SK-N-SH (cell line): ENCODE data around the gene FAM170A. TPM values are rescaled to one million over a fixed set of nuclear protein-coding genes. Genes with fewer than 3 reads are reported as not detected.

Experiments
- CTCF ChIA-PET: fragments of 300-600, 350-600 bp; formaldehyde crosslinking; extraction: SDS; loops from one replicate; lab custom pipeline; 2021; lab: Yijun Ruan, JAX
- POLR2A ChIA-PET: fragments of 350-600 bp; sonication (Branson Sonifier 250); formaldehyde crosslinking; extraction: SDS; loops from one replicate; lab custom pipeline; 2020; ENCODE audit warnings: antibody characterized with exemption, inconsistent platforms; lab: Yijun Ruan, JAX
- DNase-seq: peaks from one replicate; pipeline ENCODE4 v3.0.0; 2012
- H2AFZ ChIP-seq: fragments of 200-600 bp; sonication (generic); 2 replicates; pipeline ENCODE4 v1.8.1; 2016; ENCODE audit warnings: antibody characterized with exemption, mild to moderate bottlenecking, low read depth
- H3F3A ChIP-seq: fragments of 200-600 bp; sonication (generic); replicated peaks from 2 replicates; pipeline ENCODE3; 2016; ENCODE audit warnings: antibody characterized with exemption, mild to moderate bottlenecking; ENCODE audit not compliant: insufficient read depth
- H3K27ac ChIP-seq, 2 experiments: fragments of 200-500 bp in 1 of 2; fragments of 200-600 bp in 1 of 2; sonication (Bioruptor generic) in 1 of 2; sonication (generic), shearing (Covaris generic) in 1 of 2; 2 replicates each; pipeline versions ENCODE4 v1.5.1 to v1.6.1; 2014 to 2016; ENCODE audit warnings: low read depth in 2 of 2, inconsistent platforms in 1 of 2, low read length in 1 of 2, mild to moderate bottlenecking in 1 of 2, mixed read lengths in 1 of 2
- H3K27me3 ChIP-seq: fragments of 200-600 bp; sonication (generic), shearing (Covaris generic); 2 replicates; pipeline ENCODE4 v1.6.1; 2016; ENCODE audit warnings: mixed run types; ENCODE audit not compliant: insufficient read depth
- H3K36me3 ChIP-seq, 2 experiments: fragments of 200-500 bp in 1 of 2; fragments of 200-600 bp in 1 of 2; sonication (Bioruptor generic) in 1 of 2; sonication (generic) in 1 of 2; replicated peaks in 1 of 2; 2 replicates each; pipeline versions ENCODE3 to v1.5.1; 2014 to 2016; ENCODE audit warnings: low read length in 1 of 2, mild to moderate bottlenecking in 1 of 2; ENCODE audit not compliant: insufficient read depth in 2 of 2, control insufficient read depth in 1 of 2
- H3K4me1 ChIP-seq, 2 experiments: fragments of 200-500 bp in 1 of 2; fragments of 200-600 bp in 1 of 2; sonication (Bioruptor generic) in 1 of 2; sonication (generic), shearing (Covaris generic) in 1 of 2; 2 replicates each; pipeline versions ENCODE4 v1.5.1 to v1.6.1; 2014 to 2016; ENCODE audit warnings: low read depth in 1 of 2, low read length in 1 of 2, mixed run types in 1 of 2; ENCODE audit not compliant: insufficient read depth in 2 of 2, control insufficient read depth in 1 of 2
- H3K4me2 ChIP-seq: fragments of 200-600 bp; sonication (generic), shearing (Covaris generic); 2 replicates; pipeline ENCODE4 v1.6.1; 2017; ENCODE audit warnings: mixed run types
- H3K4me3 ChIP-seq, 2 experiments: fragments of 200-500 bp in 1 of 2; fragments of 200-600 bp in 1 of 2; sonication (Bioruptor generic) in 1 of 2; sonication (generic), shearing (Covaris generic) in 1 of 2; 2 replicates each; pipeline versions ENCODE4 v1.5.1 to v1.8.1; 2014 to 2016; ENCODE audit warnings: low read depth in 2 of 2, inconsistent platforms in 1 of 2, low read length in 1 of 2, mild to moderate bottlenecking in 1 of 2, mixed read lengths in 1 of 2, moderate library complexity in 1 of 2
- H3K79me2 ChIP-seq: fragments of 200-600 bp; sonication (generic); 2 replicates; pipeline ENCODE4 v1.8.1; 2017; ENCODE audit warnings: mild to moderate bottlenecking; ENCODE audit not compliant: insufficient read depth
- H3K9ac ChIP-seq: fragments of 200-600 bp; sonication (generic); 2 replicates; pipeline ENCODE4 v1.6.1; 2017; ENCODE audit warnings: mixed run types
- H3K9me2 ChIP-seq: fragments of 200-600 bp; sonication (generic); 2 replicates; pipeline ENCODE4 v1.6.1; 2017; ENCODE audit warnings: mixed run types
- H3K9me3 ChIP-seq: fragments of 200-600 bp; sonication (generic); 2 replicates; pipeline ENCODE4 v1.6.1; 2017; ENCODE audit warnings: mixed run types, mild to moderate bottlenecking, moderate library complexity
- H4K20me1 ChIP-seq: fragments of 200-600 bp; sonication (generic); 2 replicates; pipeline ENCODE4 v1.6.1; 2017; ENCODE audit warnings: mild to moderate bottlenecking, mixed run types; ENCODE audit not compliant: insufficient read depth
- ELF1 ChIP-seq: IDR thresholded peaks from 2 replicates; pipeline ENCODE4 v1.4.0; 2012
- FOXJ3 ChIP-seq: sonication (generic); formaldehyde crosslinking; IDR thresholded peaks from 2 replicates; pipeline ENCODE4 v1.5.1; 2020; ENCODE audit warnings: mild to moderate bottlenecking, missing genetic modification reagents
- GABPA ChIP-seq: IDR thresholded peaks from 2 replicates; pipeline ENCODE4 v1.4.0; 2012; ENCODE audit warnings: low read depth, mild to moderate bottlenecking
- MEF2A ChIP-seq: IDR thresholded peaks from 2 replicates; pipeline ENCODE4 v1.4.0; 2012; ENCODE audit warnings: low read depth, borderline replicate concordance
- MXI1 ChIP-seq: IDR thresholded peaks from 2 replicates; pipeline ENCODE4 v1.6.1; 2012; ENCODE audit warnings: mild to moderate bottlenecking, low read depth, low read length, improper control_type of control experiment
- POLR2AphosphoS5 ChIP-seq: IDR thresholded peaks from 2 replicates; pipeline ENCODE4 v1.6.1; 2012; ENCODE audit warnings: low read depth, low read length
- RAD21 ChIP-seq: IDR thresholded peaks from 2 replicates; pipeline ENCODE4 v1.6.1; 2012; ENCODE audit warnings: mild to moderate bottlenecking, low read length
- RXRA ChIP-seq: IDR thresholded peaks from 2 replicates; pipeline ENCODE4 v1.4.0; 2012; ENCODE audit warnings: low read depth, mild to moderate bottlenecking, borderline replicate concordance
- SMC3 ChIP-seq: IDR thresholded peaks from 2 replicates; pipeline ENCODE4 v1.6.1; 2012; ENCODE audit warnings: low read depth, low read length, improper control_type of control experiment
- USF1 ChIP-seq: IDR thresholded peaks from 2 replicates; pipeline ENCODE4 v1.4.0; 2012; ENCODE audit warnings: low read depth, borderline replicate concordance
- WGBS: methylation state at CpG from one replicate; pipeline ENCODE4 v1.1.6; 2017; ENCODE audit warnings: low lambda C conversion rate; 5-methylcytosine and 5-hydroxymethylcytosine counted together
- polyA plus RNA-seq, 3 experiments: library from polyadenylated mRNA; depleted of rRNA; stranded (reverse); fragments of >200 nt; gene quantifications; 2 replicates each; pipeline ENCODE4 v1.2.3, GENCODE V29; 2012
- TF ChIP-seq, protein P1 (sequence below): fragments of 200-600 bp; sonication (generic); IDR thresholded peaks from 2 replicates; pipeline ENCODE4 v1.6.1; 2017; ENCODE audit warnings: antibody characterized with exemption, mild to moderate bottlenecking, moderate library complexity
- TF ChIP-seq, protein P2 (sequence below): IDR thresholded peaks from 2 replicates; pipeline ENCODE4 v1.4.0; 2012; ENCODE audit warnings: low read depth

Gene FAM170A
- polyA plus RNA-seq (2012; rRNA removed) = not detected in 2 replicates
- polyA plus RNA-seq (2012; cell fraction: cytosol; rRNA removed) = not detected in 2 replicates
- polyA plus RNA-seq (2012; cell fraction: nucleus; rRNA removed) = 0.07 TPM in 1 of 2 replicates, not detected in the other

DNA sequence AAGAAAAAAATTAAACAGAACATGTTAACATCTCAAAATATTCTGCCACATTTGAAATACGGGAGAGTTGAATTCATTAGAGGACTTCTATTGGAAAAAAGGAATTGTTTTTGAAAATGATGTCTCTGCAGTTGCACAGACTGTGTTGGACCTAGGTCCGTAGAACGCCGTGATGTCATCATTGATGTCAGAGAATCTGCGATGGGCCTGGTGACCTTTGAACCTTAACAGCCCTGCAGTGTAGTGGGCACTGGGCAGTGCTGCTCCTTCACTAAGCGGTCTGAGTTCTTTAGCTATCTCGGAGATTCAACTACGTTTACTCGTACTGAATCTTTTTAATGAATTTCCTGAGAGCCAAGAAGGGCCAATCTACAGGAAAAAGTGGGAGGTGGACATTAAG, at the start of gene FAM170A:
Gene FAM170A (plus strand): TSS at position 220 of the 400 bp plus-strand sequence. CDS start 211 bp downstream, outside the sequence.
- ChIA-PET POLR2A (no interaction called here), CTCF (no interaction called here)

DNA sequence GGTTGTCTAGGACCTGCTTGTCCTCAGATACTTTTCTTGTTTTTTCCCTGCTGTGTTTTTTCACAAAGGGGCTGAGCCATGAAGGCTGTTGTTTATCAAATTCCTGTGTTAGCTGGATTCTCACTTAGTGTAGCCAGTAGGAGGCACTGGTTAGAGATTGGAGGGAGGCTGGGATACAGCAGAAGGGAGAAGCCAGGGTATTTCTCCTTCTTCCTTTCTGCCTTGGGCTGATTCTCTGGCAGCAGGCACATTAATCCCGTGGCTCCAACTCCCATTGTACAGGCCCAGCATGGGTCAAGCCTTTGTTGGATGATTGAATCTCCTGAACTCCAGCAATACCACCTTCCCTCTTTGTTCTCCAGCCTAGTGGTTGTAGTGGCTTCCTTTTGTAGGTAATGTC, 46.4 kb upstream of the FAM170A start:
- Histone ChIP-seq H3K9ac (no peak overlapping the region), H3K4me3 (no peak overlapping the region), H3K27ac (no peak overlapping the region), H3K4me2 (no peak overlapping the region), H2AFZ (no peak overlapping the region), H4K20me1 (no peaks in the 10 kb centered on the region), H3K9me3 (no peaks in the 10 kb centered on the region), H3K79me2 (no peaks in the 10 kb centered on the region), H3F3A (no peaks in the 10 kb centered on the region), H3K4me1 (no peaks in the 10 kb centered on the region), H3K36me3 (no peaks in the 10 kb centered on the region), H3K27me3 (no peaks in the 10 kb centered on the region), H3K9me2 (no peaks in the 10 kb centered on the region)
- TF ChIP-seq USF1 (no peak), RXRA (no peak), RAD21 (no peak), GABPA (no peak), SMC3 (no peak), MXI1 (no peak), POLR2AphosphoS5 (no peak), FOXJ3 (no peak)
- TF ChIP-seq, protein P1, sequence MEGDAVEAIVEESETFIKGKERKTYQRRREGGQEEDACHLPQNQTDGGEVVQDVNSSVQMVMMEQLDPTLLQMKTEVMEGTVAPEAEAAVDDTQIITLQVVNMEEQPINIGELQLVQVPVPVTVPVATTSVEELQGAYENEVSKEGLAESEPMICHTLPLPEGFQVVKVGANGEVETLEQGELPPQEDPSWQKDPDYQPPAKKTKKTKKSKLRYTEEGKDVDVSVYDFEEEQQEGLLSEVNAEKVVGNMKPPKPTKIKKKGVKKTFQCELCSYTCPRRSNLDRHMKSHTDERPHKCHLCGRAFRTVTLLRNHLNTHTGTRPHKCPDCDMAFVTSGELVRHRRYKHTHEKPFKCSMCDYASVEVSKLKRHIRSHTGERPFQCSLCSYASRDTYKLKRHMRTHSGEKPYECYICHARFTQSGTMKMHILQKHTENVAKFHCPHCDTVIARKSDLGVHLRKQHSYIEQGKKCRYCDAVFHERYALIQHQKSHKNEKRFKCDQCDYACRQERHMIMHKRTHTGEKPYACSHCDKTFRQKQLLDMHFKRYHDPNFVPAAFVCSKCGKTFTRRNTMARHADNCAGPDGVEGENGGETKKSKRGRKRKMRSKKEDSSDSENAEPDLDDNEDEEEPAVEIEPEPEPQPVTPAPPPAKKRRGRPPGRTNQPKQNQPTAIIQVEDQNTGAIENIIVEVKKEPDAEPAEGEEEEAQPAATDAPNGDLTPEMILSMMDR = no peak
- 43% methylated on average over 1 of the region's 1 CpG for WGBS
- ChIA-PET POLR2A (no interaction called here), CTCF (no interaction called here)
- DNase-seq = no peak

More for the DNA sequence above, at the start of gene FAM170A:
- no peaks in the 10 kb centered on the region for H3K27me3 ChIP-seq
- H2AFZ ChIP-seq = no peak within 1 kb of the TSS
- no peaks in the 10 kb centered on the region for H3K36me3 ChIP-seq
- no peaks in the 10 kb centered on the region for H3F3A ChIP-seq
- H3K4me3 ChIP-seq = no peak within 1 kb of the TSS
- H3K4me1 ChIP-seq = no peaks in the 10 kb centered on the region
- H3K9ac ChIP-seq = no peak within 1 kb of the TSS
- no peak within 1 kb of the TSS for H3K4me2 ChIP-seq
- no peaks in the 10 kb centered on the region for H3K9me2 ChIP-seq
- H4K20me1 ChIP-seq = no peaks in the 10 kb centered on the region
- no peaks in the 10 kb centered on the region for H3K79me2 ChIP-seq
- no peaks in the 10 kb centered on the region for H3K9me3 ChIP-seq
- DNase-seq = no peak
- H3K27ac ChIP-seq = no peak within 1 kb of the TSS
- no peak for TF ChIP-seq ELF1
- TF ChIP-seq POLR2AphosphoS5 = no peak
- no peak for TF ChIP-seq USF1
- TF ChIP-seq, protein P2, sequence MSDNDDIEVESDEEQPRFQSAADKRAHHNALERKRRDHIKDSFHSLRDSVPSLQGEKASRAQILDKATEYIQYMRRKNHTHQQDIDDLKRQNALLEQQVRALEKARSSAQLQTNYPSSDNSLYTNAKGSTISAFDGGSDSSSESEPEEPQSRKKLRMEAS = no peak
- TF ChIP-seq RAD21 = no peak
- no peak for TF ChIP-seq MEF2A
- 69% methylated on average over 9 of the region's 9 CpGs for WGBS
